HG03064 (cell line): ENCODE measurements around the gene ZNF217.
"Not testable (repeated sequence)": the region's sequence is repeated elsewhere in the genome, so short reads cannot be mapped to it uniquely, and the experiment has no call there.

Source experiments
- ATAC-seq: cut with Tn5 transposase; IDR thresholded peaks from one replicate; pipeline ENCODE4 v1.9.1; 2021; ENCODE audit warnings: low read depth; ENCODE audit not compliant: unreplicated experiment

The ZNF217 gene

DNA sequence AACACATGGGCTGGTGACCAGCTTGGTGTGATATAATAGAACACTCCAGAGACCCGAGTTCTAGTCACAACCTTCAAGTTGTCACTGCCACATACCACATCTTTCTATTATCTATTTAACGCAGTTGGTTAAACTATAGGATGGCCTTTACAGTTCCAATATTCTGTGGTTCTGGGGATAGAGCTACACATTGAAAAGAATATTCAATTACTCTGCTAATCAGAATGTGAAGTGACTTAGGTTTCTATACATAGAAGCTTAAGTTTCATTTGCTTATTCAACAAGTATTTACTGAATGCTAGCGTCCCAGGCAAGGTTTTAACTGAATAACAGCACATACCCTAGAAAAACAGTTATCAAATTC lies 9.1 kb downstream of the ZNF217 start:
- ATAC-seq, result not testable (repeated sequence)

- ATAC-seq, result not testable (repeated sequence)
Observed at GRCh38 chr20:53583660-53584549, 9.7 kb downstream of the ZNF217 start.

GRCh38 chr20:53582574-53583351 lies 10.9 kb downstream of the ZNF217 start:
- ATAC-seq, result no peak

- no peak for ATAC-seq
Observed at GRCh38 chr20:53582251-53582570, 11.4 kb downstream of the ZNF217 start.

DNA sequence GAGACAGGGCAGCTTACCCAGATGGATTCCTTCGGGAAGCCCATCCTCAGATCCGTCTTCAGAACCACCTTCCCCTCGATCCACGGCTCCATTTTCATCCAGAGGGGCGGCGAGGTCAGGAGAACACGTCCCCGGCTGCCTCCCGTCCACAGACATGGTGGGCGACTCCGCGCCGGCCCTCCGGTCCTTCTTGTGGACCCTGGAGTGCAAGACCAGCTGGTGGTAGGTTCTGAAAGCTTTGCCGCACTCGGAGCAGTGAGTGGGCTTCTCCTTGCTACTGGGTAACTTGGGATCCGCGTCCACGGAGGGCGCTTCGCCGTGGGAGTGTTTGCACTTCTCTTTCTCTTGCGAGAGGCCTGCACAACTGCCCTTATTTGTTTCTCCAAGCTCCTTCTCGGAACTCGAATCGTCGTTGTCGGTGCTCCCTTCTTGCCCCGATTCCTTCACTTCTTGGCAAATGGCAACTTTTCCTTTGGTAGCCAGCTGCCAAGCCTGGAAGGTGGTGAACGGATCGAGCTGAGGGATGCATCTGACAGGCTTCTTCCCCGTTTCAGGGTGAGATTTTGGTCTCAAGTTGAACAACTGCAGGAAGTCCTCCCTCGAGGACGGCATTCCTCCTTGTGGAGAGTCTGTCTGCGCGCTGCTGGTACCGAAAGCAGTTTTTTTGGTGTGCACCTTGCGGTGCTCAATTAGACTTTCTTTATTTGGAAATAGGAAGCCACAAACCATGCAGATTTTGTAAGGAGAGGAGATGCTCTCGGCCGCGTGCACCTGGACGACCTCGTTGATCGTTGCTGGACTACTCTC lies 12.0 kb downstream of the ZNF217 start:
- no peak for ATAC-seq

GRCh38 chr20:53580376-53581111 lies 13.1 kb downstream of the ZNF217 start:
- ATAC-seq, result no peak

DNA sequence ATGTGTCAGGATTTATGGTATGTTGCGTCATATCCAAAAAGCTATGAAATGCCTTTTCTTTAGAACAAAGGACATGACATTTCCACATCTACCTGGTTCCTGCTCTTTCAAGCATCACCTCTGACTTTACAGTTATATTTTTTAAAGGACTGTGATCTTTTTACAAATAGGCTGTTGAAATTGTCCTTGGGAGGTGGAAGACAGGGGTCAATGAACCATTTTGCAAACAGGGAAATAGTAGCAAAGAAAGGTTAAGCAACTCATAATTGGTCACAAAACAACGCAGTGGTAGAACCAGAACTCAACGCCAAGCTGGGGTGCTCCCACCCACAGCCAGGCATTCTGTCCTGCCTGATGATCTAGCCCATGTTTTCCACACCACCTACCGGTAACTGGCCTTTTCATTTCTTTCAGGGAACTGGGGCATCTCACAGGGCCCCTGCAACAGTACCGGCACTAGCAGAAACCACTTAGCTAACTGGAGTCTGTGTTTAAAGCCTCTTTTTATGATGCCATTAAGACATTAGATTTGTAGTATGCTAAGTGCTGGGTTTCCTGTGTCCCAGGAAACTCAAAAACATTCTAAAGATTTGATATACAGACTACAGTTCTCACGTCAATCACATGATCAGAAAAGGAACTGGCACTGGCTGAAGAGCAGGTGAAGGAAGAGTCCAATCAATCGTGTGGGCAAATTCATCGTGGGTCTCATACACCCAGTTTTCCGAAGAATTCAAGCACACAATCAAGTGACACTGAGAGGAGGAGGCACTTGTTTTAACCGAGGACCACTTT lies 13.9 kb downstream of the ZNF217 start:
- no peak for ATAC-seq

GRCh38 chr20:53579266-53579580 lies 14.4 kb downstream of the ZNF217 start:
- no peak for ATAC-seq

DNA sequence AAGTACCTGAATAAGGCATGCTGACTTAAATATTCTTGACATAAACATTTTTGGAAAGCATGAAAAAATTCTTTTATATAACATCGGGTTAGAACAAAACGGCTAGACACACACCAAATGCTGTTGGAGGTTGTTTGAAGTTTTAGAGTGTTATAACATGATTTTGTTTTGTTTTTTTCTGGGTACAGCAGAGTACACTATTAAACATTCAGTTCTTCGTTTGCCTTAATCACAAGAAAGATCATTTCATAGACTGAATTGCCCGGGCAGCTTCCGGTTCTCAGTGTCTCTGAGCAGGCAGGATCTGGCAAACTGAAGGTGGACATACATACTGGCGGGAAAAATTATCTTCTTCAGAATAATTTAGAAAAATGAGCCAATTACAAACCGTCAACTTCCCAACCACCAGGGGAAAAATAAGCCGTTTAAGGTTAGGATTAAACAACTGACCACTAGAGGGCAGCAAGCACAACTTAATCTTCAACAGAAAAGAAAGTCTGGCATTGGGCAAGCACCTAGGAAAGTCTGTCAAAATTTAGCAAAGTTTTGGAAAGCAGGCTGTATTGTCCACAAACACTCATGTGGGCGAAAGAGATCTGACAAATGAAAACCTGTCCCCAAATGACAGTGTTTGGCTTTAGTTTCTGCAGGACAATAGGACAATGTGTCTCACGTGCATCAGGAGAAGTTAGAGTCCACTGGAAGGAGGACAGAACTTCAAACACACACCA lies 15.0 kb downstream of the ZNF217 start:
- no peak for ATAC-seq

GRCh38 chr20:53576586-53577318 lies 16.9 kb downstream of the ZNF217 start:
- no peak for ATAC-seq

DNA sequence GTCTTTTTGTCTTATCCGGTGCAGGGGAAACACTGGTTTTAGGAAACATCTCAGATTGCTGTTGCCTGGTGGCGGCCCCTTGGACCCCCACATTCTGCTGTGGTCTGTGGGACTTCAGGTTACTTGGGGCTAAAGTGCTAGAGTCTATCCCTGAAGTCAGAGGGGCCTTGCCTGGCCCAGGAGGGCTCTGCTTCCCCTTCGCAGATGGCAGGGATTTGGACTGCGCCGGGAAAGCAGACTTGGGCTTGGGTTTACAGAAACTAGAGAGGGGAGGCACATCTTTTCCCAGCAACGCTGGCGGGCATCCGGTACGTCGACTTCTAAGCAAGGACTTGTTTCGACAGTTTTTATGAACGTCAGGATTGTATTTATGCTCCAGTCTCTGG lies 17.5 kb downstream of the ZNF217 start:
- no peak for ATAC-seq

DNA sequence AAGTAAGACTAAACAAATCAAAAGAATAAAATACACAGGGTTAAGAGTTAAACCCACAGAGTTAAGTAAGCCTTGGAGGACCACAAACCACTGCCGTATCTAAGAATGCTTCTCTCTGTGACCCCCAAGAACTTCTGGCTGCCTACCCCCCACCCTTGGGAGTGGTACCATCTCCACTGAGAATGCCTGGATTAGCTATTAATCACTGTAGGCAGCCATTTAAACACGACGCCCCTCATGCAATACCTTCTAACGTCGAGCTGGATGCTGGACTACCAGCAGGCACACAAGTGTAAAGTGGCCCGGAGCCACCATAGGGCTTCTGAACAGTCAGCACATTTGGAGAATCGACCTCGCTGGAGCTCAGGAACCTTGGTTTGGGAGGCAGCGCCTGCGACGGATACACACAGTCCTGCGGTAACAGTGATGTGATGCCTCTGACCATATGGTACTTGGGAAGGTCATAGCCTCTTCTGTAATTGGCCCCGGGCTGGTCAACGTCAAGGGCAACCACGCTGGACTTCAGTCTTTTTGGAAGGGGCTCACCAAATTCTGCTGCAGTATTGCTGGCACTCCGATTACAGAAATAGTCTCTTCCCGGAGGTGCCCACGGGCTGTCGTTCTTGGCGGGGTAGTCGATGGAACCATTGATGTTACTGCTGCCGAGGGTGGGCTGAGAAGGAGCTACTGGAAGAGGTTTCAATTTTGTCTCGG lies 18.0 kb downstream of the ZNF217 start:
- no peak for ATAC-seq

GRCh38 chr20:53574819-53575218 lies 18.8 kb downstream of the ZNF217 start:
- no peak for ATAC-seq

GRCh38 chr20:53574259-53574789 lies 19.3 kb downstream of the ZNF217 start:
- ATAC-seq, result no peak

DNA sequence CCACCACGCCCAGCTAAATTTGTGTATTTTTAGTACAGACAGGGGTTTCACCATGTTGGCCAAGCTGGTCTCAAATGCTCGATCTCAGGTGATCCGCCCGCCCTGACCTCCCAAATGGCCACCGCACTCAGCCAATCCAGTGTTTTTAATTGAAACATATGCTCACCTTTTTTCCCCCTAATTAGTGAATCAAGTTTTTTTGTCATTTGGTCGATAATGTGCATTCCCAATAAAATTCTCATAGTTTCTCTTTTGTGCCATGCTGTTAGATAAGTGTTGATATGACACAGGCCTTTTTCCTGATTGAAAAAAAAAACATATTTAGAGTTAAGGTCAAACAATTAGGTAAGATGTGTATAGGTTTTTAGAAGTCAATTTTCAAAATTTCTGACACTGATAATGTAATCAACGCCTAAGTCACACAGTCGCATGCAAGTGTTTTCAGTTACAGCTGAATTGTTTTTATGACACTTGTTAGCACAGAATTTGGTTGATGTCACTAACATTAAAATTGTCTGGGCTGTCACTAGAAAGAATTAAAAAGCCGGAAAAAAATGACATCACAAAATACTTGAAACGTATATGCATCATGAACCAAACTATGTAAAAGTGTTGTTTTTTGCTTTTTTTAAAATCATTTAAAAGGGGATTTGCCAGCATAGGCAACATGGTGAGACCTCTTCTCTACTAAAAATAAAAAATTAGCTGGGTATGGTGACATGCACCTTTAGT lies 21.9 kb downstream of the ZNF217 start:
- ATAC-seq, result no peak

- no peak for ATAC-seq
Observed at GRCh38 chr20:53570446-53571276, 23.0 kb downstream of the ZNF217 start.
